ENCODE data around the gene MAN1B1.

The MAN1B1 gene

DNA sequence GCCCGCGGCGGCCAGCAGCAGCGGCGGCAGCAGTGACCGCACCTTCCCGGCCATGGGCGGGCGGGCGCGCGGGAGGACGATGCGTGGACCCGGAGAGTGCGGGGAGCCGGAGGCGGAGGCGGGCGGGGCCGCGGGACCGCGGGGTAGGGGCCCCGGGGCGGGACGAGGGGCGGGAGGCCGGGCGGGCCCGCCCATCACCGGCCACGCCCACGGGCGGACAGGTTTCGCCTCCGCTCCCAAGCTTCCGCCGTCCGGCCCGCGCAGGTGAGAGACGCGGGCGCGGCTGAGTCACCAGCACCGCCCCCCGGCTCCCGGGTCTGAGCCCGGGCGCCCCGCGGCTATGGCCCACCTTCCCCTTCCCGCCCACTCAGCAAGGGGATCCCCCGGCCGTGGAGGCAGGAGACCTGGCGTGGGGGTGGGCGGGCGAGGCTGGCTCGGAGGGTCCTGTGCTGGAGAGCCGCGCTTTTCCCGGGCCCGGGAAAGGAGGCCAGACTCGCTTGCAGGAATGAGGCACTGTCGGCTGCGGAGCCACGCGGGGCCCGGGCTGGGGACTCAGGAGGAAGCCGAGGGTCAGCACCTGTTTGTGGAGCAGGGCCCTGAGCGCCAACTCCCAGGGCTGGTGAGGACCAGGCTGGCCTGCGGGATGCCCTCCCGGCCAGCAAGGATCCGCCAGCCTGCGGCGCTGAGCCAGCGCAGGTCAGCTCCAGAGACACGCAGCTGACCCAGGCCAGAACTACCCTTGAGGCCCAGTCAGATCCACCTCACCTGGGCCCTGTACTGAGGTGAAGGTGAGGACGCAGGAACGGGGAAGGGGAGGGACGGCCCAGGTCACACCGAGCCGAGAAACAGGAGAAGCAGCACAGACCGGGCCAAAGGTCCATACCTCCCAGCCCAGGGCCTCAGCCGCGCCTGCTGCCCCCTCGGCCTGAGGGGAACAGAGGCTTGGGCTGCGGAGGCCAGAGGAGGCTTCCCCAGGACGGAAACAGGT lies 32.5 kb upstream of the MAN1B1 start, which contains the start of gene ENTPD2:
ENTPD2 (minus strand) TSS at position 118 of the 988 bp plus-strand sequence; CDS start at position 54, 64 bp downstream.
- Histone ChIP-seq H3K27ac (peak within 1 kb of the TSS in 1 of 2 donors; percentile 54), H3K4me3 (peak within 1 kb of the TSS; percentile 66)
- no peak for DNase-seq (ENCODE audit: low spot score)
- TF ChIP-seq, protein P1, sequence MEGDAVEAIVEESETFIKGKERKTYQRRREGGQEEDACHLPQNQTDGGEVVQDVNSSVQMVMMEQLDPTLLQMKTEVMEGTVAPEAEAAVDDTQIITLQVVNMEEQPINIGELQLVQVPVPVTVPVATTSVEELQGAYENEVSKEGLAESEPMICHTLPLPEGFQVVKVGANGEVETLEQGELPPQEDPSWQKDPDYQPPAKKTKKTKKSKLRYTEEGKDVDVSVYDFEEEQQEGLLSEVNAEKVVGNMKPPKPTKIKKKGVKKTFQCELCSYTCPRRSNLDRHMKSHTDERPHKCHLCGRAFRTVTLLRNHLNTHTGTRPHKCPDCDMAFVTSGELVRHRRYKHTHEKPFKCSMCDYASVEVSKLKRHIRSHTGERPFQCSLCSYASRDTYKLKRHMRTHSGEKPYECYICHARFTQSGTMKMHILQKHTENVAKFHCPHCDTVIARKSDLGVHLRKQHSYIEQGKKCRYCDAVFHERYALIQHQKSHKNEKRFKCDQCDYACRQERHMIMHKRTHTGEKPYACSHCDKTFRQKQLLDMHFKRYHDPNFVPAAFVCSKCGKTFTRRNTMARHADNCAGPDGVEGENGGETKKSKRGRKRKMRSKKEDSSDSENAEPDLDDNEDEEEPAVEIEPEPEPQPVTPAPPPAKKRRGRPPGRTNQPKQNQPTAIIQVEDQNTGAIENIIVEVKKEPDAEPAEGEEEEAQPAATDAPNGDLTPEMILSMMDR (IDR thresholded peaks at IDR 0.05): no peak

DNA sequence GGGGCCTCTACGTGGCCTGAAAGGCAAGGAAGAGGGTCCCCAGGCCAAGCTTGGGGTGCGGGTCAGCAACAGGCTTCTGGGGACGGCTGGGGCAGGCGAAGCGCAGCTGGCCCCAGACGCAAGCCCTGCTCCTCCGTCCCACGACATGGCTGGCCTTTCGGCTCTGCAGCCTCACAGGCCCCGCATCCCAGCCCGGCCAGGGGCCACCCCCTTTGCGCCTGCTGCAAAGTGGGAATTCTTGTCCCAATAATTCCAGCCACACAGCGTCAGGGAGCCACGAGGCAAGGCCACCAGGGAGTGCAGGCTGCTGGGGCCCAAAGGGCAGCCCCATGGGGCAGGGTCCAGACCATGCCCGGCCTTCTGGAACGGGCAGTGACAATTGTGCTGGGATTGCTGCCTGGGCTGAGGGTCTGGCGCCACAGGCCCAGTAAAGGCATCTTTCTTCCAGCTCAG lies 31.8 kb upstream of the MAN1B1 start:
- Histone ChIP-seq H3K4me3 (no peak overlapping the region), H3K27ac (peak overlapping the region in 1 of 2 donors; percentile 37)
- TF ChIP-seq, protein P1 (IDR thresholded peaks at IDR 0.05): no peak
- DNase-seq (ENCODE audit: low spot score): no peak

DNA sequence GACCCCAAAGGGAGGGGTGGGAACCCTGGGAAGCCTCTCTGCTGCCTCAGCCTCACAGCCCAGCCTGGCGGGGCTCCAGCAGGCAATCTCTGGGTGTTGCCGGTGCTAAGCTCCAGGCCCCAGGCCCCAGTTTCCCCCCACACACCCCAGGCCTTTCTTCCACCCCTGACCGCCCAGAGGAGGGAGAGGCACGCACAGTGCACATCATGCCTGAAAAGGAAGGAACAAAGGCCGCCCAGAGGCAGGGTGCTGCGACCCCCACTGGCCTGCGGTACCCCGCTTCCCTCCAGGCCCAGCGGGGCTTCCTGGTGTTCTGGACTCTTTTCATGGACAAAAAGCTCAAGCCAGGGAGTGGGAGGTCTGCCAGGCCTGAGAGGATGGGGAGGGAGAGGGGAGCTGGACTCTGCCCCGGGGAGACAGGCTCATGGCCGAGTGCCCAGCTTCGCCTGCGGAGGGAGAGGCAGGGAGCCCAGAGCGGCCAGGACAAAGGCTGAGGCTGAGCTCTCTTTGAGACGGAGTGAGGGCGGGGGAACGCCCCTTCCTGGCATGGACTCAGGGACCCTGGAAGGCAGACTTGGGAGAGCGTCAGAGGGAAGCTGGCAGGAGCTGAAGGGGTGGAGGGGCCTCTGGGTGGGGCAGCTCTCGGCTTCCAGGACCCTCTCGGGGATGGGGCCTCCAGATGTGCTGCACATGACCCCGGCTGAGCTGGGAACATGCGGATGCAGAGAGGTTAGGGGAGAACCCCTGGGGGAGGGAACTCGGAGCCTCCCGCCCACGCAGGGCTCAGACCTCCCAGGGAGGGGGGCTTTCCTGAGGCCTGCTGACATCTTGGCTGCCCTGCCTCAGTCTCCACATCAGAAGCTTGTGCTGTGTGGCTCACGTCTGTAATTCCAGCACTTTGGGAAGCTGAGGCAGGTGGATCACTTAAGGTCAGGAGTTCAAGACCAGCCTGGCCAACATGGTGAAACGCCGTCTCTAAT lies 31.1 kb upstream of the MAN1B1 start:
- no peak for DNase-seq (ENCODE audit: low spot score)
- TF ChIP-seq, protein P1 (IDR thresholded peaks at IDR 0.05): no peak
- no peak overlapping the region for H3K4me3 ChIP-seq
- H3K27ac ChIP-seq: peak overlapping the region in 1 of 2 donors; percentile 37

GRCh38 chr9:137056739-137057415 lies 29.9 kb upstream of the MAN1B1 start:
- Histone ChIP-seq H3K27ac (no peak overlapping the region), H3K4me3 (no peak overlapping the region)
- TF ChIP-seq, protein P1 (IDR thresholded peaks at IDR 0.05): no peak
- DNase-seq (ENCODE audit: low spot score): no peak

- TF ChIP-seq, protein P1 (IDR thresholded peaks at IDR 0.05): no peak
- Histone ChIP-seq H3K27ac (no peak overlapping the region), H3K4me3 (no peak overlapping the region)
- no peak for DNase-seq (ENCODE audit: low spot score)
These were observed 29.2 kb upstream of the MAN1B1 start for GRCh38 chr9:137057545-137057944.

DNA sequence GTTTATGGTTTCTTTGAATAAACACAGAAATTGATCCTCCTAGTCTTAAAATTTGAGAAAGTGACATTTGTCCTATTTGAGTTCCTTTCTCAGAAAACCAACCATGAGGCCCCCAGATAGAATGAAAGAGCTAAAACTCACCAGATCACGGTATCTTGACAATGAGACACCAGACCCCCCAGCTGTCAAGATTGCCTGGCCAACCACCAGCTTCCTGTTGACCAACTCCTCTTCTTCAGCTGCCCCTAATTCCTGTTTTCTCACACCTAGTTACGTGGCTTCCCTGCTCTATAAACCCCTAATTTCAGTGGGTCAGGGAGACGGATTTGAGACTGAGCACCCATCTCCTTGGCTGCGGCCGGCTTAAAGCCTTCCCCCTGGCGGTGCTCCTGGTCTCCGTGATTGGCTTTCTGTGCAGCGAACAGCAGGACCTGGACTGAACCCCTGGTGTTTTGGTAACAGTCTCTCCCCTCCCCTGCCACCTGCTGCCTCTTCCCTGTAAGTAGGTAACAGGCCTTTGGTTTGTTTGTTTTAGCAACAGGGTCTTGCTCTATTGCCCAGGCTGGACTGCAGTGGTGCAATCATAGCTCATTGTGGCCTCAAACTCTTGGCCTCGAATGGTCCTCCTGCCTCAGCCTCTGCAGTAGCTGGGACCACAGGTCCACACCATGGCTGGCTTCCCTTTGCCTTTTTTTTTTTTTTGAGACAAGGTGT lies 28.1 kb upstream of the MAN1B1 start:
- no peak overlapping the region for H3K4me3 ChIP-seq
- TF ChIP-seq, protein P1 (IDR thresholded peaks at IDR 0.05): no peak
- no peak for DNase-seq (ENCODE audit: low spot score)
- H3K27ac ChIP-seq: no peak overlapping the region
